Measurements from ENCODE around the gene PRDX5. TPM values are rescaled to one million over a fixed set of nuclear protein-coding genes. Genes with fewer than 3 reads are reported as not detected.

The PRDX5 gene
- total RNA-seq = 410 TPM
- long read RNA-seq, transcript PRDX5-202 (4 exons, 463 nt) = minor isoform, 7 of 236 reads
- long read RNA-seq, transcript PRDX5-203 (5 exons, 596 nt) = minor isoform, 5 of 236 reads
- long read RNA-seq, transcript PRDX5-201 (6 exons, 893 nt) = major isoform, 214 of 236 reads
- long read RNA-seq, partial matches to known transcripts = 6 of 236 reads
- long read RNA-seq, other reads (novel, unspliced or antisense) = 4 of 236 reads

DNA sequence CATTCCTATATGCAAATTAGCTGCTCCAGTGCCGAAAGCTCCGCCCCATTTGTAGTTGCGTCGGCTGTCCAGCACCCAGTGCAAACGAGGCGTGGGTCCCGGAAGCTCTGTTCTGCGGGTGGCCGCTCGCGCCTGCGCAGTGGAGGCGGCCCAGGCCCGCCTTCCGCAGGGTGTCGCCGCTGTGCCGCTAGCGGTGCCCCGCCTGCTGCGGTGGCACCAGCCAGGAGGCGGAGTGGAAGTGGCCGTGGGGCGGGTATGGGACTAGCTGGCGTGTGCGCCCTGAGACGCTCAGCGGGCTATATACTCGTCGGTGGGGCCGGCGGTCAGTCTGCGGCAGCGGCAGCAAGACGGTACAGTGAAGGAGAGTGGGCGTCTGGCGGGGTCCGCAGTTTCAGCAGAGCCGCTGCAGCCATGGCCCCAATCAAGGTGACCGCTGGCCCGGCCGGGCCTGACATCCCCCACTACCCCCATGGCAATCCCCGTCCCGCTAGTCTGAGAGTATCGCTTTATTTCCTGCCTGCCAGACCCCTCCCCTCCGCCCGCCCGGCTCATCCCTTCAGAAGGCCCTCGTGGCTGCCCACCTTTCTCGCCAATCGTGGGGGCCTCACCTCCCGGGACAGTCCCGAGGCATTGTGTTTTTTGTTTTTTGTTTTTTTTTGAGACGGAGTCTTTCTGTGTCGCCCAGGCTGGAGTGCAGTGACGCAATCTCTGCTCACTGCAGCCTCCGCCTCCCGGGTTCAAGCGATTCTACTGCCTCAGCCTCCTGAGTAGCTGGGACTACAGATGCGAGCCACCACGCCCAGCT, at the start of gene PRDX5:
PRDX5 (plus strand) TSS at position 161 of the 805 bp plus-strand sequence; CDS start at position 256, 95 bp downstream.
- intact Hi-C loops (cut with DNase I) = loop anchor here (1.0 kb wide), 2 partner anchors 37 to 48 kb away; no protein-coding TSS in a partner anchor
- ATAC-seq = peak; percentile 93
- DNase-seq (ENCODE audit: missing footprints) = peak; percentile 98

DNA sequence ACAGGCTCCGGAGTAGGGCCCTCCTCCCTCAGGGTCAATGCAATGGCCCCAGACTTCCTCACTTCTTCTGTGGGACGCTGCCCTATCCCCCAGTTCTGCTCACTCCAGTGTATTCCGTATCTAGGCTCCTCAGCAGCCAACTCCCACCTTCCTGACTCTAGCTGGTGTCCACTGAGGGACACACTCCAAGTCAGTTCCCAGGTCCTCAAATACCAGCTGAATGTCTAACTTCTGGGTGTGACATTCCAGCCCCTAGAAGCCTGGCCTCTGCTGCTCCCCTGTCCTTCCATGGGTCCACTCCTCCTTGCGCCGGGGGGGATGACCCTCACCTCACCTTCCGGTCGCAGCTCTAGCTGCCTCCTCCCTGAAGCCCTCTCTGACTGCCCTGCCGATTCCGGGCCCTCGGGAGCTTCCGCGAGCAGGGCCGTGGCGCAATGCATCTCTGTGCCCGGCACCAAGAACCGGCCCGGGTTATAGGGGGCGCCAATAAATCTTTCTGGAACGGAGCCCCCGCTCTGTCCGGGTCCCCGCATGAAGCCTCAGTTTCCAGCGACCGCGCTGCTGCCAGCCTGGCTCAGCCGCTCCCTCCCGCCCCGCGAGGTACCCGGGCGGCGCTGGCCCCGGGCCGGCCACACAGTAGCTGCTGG, 48.9 kb upstream of the PRDX5 start:
- peak; percentile 85 for DNase-seq (ENCODE audit: missing footprints)
- intact Hi-C loops (cut with DNase I) = loop anchor here (2.0 kb wide), 2 partner anchors 20 to 36 kb away; partner anchors contain the start of gene ESRRA
- ATAC-seq = peak; percentile 18

DNA sequence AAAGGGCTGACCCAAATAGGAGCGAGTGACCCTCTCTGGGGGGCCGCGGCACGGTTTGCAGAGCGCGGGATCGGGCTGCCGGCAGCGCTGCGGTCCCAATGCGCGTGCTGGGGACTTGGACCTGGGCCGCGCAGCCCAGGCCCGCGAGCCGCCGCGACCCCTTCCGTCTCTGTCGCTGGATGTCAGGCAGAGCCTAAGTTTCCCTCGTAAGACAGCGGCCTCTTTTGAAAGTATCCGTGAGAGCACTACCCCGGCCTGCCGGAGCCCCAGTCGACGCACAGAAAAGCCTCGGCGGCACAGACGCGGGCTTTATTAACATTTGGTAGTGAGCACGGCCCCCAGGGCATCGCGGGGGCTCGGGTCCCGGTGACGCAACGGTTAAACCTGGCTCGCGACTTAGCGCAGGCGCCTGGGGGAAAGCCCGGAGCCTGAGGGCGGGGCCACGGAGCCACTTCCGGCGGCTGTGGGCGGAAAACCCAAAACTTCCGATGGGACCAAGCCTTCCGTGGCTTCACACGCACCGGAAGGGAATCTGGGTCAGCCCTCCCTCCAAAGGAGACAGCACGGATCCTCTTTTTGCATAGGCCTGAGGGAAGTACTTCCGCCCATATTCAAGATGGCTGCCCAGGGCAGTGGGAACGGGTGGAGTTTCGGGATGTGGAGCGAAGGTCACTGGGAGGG, 48.2 kb upstream of the PRDX5 start:
- peak; percentile 90 for ATAC-seq

DNA sequence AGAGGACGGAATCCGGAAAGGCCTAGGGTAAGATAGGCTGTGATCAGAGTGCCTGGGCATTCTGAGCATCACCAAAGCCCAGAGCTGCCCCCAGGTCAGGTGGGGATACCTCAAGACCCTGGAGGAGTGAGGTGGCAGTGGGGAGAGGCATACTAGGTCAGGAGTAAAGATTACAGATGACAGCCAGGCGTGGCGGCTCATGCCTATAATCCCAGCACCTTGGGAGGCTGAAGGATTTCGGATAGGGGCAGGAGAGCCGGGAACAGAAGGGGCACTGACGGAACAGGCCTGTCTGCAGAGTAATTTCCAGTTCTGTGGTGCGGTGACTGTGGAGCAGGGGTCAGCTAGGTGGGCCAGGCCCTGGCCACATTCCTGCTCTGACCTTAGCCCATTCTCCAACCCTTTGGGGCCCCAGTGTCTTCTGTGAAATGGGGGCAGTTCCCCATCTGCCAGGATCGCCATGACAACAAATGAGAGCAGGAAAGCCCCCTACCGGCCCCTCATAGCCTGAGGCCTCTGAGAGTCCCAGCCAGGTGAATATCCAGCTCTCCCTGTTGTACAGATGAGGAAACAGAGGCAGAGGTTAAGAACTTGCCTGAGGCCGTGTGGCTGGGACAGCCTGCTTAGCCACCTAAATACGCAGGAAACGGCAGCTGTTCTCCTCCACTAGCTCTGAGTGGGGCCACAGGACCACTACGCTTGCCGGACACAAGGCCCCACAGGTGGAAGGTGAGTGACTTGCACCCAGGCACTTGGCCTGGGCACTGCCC, 42.7 kb upstream of the PRDX5 start:
- no peak for DNase-seq (ENCODE audit: missing footprints)
- ATAC-seq = no peak
- intact Hi-C loops (cut with DNase I) = no loop called here

More for the DNA sequence above, 48.2 kb upstream of the PRDX5 start:
- peak; percentile 98 for DNase-seq (ENCODE audit: missing footprints)
- intact Hi-C loops (cut with DNase I) = loop anchor here (1.0 to 2.0 kb wide), 4 partner anchors 16 to 48 kb away; partner anchors contain the start of genes ESRRA, GPR137 and TRMT112

DNA sequence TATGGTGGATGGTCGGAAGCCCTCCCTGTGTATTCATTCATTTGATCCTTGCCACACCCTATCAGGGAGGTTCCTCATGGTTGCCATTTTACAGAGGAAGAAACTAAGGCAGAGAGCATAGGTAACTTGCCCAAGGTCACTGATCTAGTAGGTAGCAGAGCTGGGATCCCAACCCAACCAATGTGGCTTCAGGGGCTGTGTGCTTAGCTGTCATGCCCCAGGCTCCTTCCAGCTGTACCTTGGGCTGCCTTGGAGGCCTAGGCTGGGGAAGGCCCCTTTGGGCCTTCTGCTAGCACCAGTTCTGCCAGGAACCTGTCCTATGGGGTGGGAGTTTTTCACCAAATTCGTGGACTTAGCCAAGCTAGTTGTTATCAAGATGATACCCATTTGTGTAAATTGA, 42.1 kb upstream of the PRDX5 start:
- intact Hi-C loops (cut with DNase I) = no loop called here
- ATAC-seq (no peak), DNase-seq (ENCODE audit: missing footprints) (no peak)

DNA sequence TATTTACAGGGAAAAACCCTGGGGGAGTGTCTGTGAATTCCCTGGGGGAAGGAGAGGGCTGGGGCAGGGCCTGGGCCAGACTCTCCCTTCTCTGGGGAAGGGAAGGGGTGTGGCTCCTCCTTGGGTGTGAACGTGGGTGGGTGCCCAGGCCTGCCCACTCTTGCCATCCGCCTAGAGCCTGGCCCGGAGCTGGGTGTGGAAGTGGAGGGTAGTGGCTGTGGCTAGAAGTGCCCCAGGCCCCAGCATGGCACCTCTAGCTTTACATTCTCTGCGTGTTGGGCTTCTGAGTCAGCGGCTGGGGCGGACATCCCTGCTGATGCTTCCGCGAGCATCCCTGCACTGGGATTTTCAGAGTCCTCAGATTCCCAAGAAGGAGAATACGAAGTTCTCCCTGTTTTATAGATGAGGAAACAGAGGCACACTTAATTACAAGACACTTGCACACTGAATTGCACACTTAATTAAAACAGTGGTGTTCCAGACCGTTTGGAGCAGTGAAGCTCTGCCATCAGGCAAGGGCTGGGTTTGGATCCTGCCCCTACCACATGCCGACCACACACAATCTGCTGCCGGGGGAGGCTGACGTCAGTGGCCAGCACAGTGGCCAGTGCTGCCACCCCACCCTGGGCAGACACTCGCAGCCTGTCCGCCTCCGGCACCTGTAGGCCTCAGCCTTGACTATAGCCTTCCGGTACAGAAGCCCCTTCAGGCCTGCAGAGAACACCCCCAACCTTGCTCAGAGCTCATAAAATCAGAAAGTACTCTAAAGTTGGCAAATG, 41.1 kb upstream of the PRDX5 start:
- intact Hi-C loops (cut with DNase I) = no loop called here
- no peak for ATAC-seq
- no peak for DNase-seq (ENCODE audit: missing footprints)

DNA sequence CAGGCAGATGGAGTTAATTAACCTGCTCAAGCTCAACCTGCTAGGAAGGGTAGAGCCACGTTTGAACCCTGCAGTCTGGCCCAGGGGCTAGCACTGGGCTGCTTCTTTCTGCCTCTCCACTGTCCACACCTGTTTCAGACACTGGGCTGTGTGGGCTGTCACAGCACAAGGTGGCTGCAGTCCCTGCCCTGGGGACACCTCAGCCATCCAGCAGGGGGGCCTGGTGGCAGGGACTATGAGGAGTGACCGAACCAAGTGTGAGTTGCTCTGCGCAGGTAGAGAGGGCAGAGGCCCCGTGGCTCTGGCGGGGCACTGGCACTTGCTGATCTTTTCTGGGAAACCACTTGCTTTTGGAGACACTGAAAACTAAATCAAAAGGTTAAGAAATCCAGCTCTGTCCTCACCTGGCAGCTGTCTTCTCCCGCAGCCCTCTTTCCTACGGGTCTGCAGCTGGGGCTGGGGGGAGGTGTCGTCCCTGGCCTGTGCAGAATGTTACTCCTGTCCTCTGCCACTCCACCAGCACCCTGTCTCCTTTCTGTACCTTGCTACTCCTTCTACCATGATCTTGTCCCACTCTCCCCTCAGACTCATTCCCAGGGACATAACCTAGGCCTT, 39.2 kb upstream of the PRDX5 start:
- intact Hi-C loops (cut with DNase I) = no loop called here
- DNase-seq (ENCODE audit: missing footprints) (no peak), ATAC-seq (no peak)

DNA sequence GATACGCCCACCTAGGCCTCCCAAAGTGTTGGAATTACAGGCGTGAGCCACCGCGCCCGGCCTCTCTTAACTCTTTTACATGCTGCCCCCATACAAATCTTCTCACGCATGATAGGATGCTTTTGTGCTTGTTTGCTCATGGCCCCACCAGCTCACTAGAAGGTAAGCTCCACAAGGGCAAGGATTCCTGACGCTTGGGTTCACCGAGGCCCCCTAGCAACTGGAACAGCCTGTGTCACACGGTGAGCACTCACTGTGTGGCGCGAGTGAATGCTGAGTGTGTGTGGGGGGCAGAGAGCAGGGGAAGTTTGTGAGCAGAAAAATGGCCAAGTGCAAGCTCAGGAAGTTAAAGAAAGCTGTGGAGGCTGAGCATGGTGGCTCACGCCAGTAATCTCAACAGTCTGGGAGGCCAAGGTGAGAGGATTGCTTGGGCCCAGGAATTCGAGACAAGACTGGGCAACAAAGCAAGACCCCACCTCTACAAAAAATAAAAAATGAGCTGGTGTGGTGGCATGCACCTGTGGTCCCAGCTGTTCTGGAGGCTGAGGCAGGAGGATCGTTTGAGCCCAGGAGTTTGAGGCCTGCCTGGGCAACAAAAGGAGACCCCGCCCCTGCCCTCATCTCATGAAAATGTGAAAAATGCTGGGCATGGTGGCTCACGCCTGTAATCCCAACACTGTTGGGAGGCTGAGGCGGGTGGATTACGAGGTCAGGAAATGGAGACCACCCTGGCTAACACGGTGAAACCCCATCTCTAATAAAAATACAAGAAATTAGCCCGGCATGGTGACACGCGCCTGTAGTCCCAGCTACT, 35.8 kb upstream of the PRDX5 start:
- no peak for DNase-seq (ENCODE audit: missing footprints)
- intact Hi-C loops (cut with DNase I) = no loop called here

DNA sequence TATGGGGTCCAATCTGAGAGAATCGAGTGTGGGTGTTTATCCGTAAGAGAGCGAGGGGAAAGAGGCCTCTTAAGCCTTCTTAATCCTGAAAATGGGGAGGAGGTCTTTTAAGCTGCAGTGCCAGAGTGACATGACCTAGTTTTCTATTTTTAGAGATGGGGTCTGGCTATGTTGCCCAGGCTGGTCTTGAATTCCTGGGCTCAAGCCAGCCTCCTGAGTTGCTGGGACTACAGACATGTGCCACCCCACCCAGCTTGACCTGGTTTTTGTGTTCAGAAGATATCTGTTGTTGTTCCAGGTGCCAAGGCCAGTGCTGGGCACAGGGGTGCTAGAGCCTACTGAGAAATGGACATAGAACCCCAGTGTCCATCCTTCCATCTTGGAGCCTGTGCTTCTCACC, 34.8 kb upstream of the PRDX5 start:
- intact Hi-C loops (cut with DNase I) = no loop called here
- ATAC-seq = no peak
- DNase-seq (ENCODE audit: missing footprints) = no peak

More for the DNA sequence above, 35.8 kb upstream of the PRDX5 start:
- no peak for ATAC-seq

DNA sequence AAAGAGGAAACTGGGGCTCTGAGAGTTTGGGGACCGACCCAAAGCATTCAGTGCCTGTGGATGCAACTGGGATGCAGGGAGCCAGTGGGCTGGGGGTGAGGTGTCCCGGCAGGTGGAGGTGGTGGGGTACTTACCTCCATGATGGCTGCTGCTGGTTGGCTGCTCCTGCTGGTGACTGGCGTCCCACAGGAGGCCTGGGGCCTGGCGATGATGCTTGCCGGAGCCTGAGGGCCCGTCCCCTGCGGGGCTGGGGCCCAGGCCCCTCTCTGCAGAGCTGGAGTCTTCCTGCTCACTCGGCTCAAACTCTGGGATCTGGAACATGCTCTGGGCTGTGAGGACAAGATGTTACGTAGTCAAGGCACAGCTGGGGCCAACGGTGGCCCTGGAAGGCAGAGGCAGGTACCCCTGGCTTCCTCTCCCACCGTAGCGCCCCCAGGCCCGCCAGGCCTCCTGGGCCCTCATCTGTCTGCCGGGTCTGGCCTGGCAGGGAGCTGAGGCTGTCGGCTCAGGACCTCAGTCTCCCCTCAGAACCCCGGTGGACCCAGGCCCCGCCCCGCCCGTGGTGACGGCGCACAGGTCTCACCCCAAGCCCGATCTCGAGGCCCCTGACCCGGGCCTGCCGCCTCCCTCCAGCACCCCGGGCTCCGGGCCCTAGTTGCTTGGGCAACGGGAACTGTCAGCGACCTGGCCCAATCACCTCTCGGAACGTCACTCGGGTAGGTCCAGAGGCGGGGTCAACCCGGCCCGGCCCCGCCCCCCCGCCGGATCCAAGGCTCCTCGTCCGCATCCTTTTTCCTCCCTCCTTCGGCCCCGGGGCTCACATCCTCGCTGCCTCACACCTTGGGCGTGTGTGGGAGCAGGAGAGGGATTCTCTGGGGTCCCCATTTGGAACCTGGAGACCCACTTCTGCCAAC, 33.6 kb upstream of the PRDX5 start, which contains the start of gene BAD:
BAD (minus strand) TSS at position 618 of the 914 bp plus-strand sequence; CDS start at position 321, 297 bp downstream.
- peak; percentile 96 for DNase-seq (ENCODE audit: missing footprints)
- peak; percentile 92 for ATAC-seq
- intact Hi-C loops (cut with DNase I) = loop anchor here (2.0 kb wide), 1 partner anchor 20 kb away; the partner anchor contains the start of gene ESRRA

DNA sequence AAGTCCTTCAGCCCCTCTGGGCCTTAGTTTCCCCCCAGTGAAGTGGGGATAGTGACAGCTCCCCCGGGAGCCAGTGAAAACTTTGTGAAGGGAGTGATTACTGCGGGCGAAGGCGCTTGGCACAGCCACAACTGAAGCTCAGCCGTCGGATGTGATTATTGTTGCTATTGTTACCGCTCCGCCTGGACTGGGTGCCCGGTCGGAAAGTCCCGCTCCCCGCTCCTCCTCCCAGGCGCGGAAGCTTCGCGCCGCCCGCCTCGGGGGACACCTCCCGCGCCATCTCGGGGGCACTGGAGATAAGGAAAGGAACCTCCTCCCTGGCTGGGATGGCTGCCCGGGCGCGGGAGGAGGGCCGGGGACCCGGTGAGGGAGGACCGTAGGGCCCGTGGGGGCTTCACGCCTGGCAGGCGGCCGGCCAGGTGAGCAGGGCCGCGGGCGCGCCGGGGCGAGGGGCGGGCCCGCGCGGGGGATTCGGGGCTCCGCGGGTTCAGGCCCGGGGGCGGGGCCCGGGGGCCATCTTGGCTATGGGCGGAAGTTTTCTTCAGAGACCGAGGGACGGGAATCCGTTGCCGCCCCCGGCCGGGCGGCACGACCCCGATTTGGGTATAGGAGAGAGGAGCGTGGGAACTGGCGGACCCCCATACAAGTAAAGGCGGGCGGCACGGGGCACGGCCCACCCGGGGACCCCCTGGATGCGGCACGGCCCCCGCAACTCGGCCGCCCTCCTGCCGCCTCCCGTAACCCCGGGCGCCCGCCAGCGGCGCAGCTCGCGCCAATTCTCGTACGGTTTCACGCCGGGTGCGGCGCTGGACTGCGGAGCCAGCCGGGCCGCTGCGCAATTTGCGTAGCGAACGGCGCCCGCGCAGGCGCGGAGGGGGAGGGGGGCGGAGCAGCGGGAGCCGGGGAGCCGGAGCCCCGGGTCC, 32.7 kb upstream of the PRDX5 start, which contains the start of gene GPR137:
GPR137 (plus strand) TSS at position 887 of the 923 bp plus-strand sequence. CDS start 677 bp downstream, outside the sequence.
- DNase-seq (ENCODE audit: missing footprints) = peak; percentile 93
- intact Hi-C loops (cut with DNase I) = loop anchor here (1.0 to 5.0 kb wide), 3 partner anchors 15 to 83 kb away; partner anchors contain the start of gene ESRRA
- peak; percentile 74 for ATAC-seq

DNA sequence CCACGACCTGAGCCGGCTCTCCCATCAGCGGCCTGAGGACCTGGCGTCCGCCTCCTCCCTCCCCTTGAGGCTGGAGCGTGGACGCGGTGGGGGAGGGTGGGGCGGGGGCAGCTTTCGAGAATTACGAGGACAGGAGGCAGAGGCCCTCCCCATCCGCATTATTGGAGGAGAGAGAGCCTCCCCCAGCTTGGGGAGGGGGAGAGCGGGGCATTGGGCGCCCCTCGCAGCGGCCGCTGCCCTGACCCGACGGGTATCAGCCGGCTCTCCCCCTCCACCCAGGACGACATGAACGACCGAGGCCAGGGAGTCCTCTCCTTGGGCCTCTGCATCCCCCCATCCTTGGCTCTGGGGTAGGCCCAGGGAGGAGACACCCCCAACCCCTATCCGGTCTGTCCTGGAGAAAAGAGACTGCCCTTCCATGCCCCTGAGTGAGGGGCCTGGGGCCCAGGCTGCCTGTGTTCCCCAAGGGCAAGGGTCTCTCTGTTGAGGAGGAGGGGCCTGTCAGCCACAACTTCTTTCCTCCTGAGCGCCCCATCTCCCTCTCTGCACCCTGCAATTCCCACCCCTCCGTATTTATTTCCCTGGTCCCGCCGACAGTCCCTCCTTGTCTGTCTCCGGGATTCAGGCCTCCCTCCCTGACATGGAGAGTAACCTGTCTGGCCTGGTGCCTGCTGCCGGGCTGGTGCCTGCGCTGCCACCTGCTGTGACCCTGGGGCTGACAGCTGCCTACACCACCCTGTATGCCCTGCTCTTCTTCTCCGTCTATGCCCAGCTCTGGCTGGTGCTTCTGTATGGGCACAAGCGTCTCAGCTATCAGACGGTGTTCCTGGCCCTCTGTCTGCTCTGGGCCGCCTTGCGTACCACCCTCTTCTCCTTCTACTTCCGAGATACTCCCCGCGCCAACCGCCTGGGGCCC, 31.8 kb upstream of the PRDX5 start:
- intact Hi-C loops (cut with DNase I) = loop anchor here (1.0 to 5.0 kb wide), 3 partner anchors 16 to 84 kb away; partner anchors contain the start of gene ESRRA
- ATAC-seq = no peak

DNA sequence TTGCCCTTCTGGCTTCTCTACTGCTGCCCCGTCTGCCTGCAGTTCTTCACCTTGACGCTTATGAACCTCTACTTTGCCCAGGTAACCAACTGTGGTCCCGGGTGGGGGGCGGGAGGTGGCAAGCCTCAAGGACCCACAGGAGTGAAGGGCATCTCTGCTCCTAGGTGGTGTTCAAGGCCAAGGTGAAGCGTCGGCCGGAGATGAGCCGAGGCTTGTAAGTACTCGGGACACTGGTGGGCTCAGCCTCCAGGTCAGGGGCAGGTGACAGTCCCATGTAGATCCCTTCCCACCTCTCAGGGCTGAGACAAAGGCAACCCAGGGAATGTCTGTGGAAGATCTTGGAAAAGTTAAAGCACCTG, 31.1 kb upstream of the PRDX5 start:
- no peak for ATAC-seq
- peak; percentile 68 for DNase-seq (ENCODE audit: missing footprints)
- intact Hi-C loops (cut with DNase I) = loop anchor here (5.0 kb wide), 1 partner anchor 84 kb away; no protein-coding TSS in a partner anchor

More for the DNA sequence above, 31.8 kb upstream of the PRDX5 start:
- DNase-seq (ENCODE audit: missing footprints) = peak; percentile 17

Measured in Right ventricle myocardium inferior (tissue), 1 donor.